Neuronal stem cell (in vitro differentiated cells): ENCODE results near the gene FAM20A.

Source experiments
- DNase-seq: peaks from one replicate; pipeline ENCODE4 v3.0.0-alpha.2; 2013; ENCODE audit warnings: low spot score
- H2AFZ ChIP-seq: one replicate; pipeline ENCODE4 v1.6.1; 2013; ENCODE audit warnings: mild to moderate bottlenecking, low read length, inconsistent platforms
- H2AK5ac ChIP-seq: 2 replicates; pipeline ENCODE4 v1.6.1; 2013; ENCODE audit warnings: low read depth, mild to moderate bottlenecking, inconsistent platforms, low read length, moderate library complexity, mixed read lengths
- H2BK120ac ChIP-seq: 2 replicates; pipeline ENCODE4 v1.6.1; 2013; ENCODE audit warnings: low read depth, mild to moderate bottlenecking, inconsistent platforms, low read length, moderate library complexity, mixed read lengths
- H2BK12ac ChIP-seq: one replicate; pipeline ENCODE4 v1.6.1; 2013; ENCODE audit warnings: low read length, inconsistent platforms
- H2BK15ac ChIP-seq: 2 replicates; pipeline ENCODE4 v1.6.1; 2013; ENCODE audit warnings: mild to moderate bottlenecking, low read length, inconsistent platforms, mixed read lengths
- H2BK5ac ChIP-seq: one replicate; pipeline ENCODE4 v1.6.1; 2013; ENCODE audit warnings: inconsistent platforms, mild to moderate bottlenecking, low read length, moderate library complexity
- H3K14ac ChIP-seq: one replicate; pipeline ENCODE4 v1.6.1; 2013; ENCODE audit warnings: low read length, inconsistent platforms
- H3K18ac ChIP-seq: 2 replicates; pipeline ENCODE4 v1.6.1; 2013; ENCODE audit warnings: low read length, inconsistent platforms
- H3K23ac ChIP-seq: 2 replicates; pipeline ENCODE4 v1.6.1; 2013; ENCODE audit warnings: low read depth, mild to moderate bottlenecking, mixed read lengths, low read length, inconsistent platforms; ENCODE audit not compliant: poor library complexity
- H3K27ac ChIP-seq: replicated peaks from 3 replicates; pipeline ENCODE4 v1.5.1; 2013; ENCODE audit warnings: low read length, inconsistent platforms
- H3K27me3 ChIP-seq, 3 experiments: 2 replicates each; pipeline ENCODE4 v1.6.1; 2013; ENCODE audit warnings: low read length in 3 of 3, mild to moderate bottlenecking in 2 of 3, inconsistent platforms in 1 of 3, low read depth in 1 of 3, mixed read lengths in 1 of 3, moderate library complexity in 1 of 3; ENCODE audit not compliant: control insufficient read depth in 3 of 3, insufficient read depth in 3 of 3
- H3K36me3 ChIP-seq, 2 donors: replicated peaks in 1 of 2; 2 replicates each; pipeline ENCODE4 v1.6.1; 2013; ENCODE audit warnings: low read length in 2 of 2; ENCODE audit not compliant: control insufficient read depth in 2 of 2, insufficient read depth in 2 of 2
- H3K4ac ChIP-seq: 2 replicates; pipeline ENCODE4 v1.6.1; 2013; ENCODE audit warnings: inconsistent platforms, mild to moderate bottlenecking, low read length, moderate library complexity
- H3K4me1 ChIP-seq, 2 donors: 1 replicate in 1 of 2; 2 replicates in 1 of 2; pipeline ENCODE4 v1.6.1; 2013; ENCODE audit warnings: low read length in 2 of 2, low read depth in 1 of 2; ENCODE audit not compliant: control insufficient read depth in 2 of 2, insufficient read depth in 1 of 2
- H3K4me2 ChIP-seq: one replicate; pipeline ENCODE4 v1.6.1; 2013; ENCODE audit warnings: mild to moderate bottlenecking, low read length, inconsistent platforms; ENCODE audit not compliant: insufficient read depth, poor library complexity, severe bottlenecking
- H3K4me3 ChIP-seq, 2 donors: 2 replicates each; pipeline ENCODE4 v1.5.1; 2013; ENCODE audit warnings: low read length in 2 of 2, mild to moderate bottlenecking in 2 of 2, inconsistent platforms in 1 of 2, moderate library complexity in 1 of 2
- H3K79me1 ChIP-seq: one replicate; pipeline ENCODE4 v1.6.1; 2013; ENCODE audit warnings: low read depth, mild to moderate bottlenecking, inconsistent platforms, low read length, moderate library complexity
- H3K9ac ChIP-seq: one replicate; pipeline ENCODE4 v1.6.1; 2013; ENCODE audit warnings: mild to moderate bottlenecking, low read depth, low read length, inconsistent platforms; ENCODE audit not compliant: poor library complexity
- H3K9me3 ChIP-seq, 2 donors: replicated peaks in 1 of 2; 2 replicates each; pipeline versions ENCODE3 to v1.6.1; 2013; ENCODE audit warnings: low read length in 2 of 2, mild to moderate bottlenecking in 2 of 2, inconsistent platforms in 1 of 2, low read depth in 1 of 2, mixed read lengths in 1 of 2, moderate library complexity in 1 of 2; ENCODE audit not compliant: control insufficient read depth in 2 of 2, insufficient read depth in 1 of 2
- H4K8ac ChIP-seq: one replicate; pipeline ENCODE4 v1.6.1; 2013; ENCODE audit warnings: low read depth, mild to moderate bottlenecking, inconsistent platforms, low read length, moderate library complexity
- H4K91ac ChIP-seq: one replicate; pipeline ENCODE4 v1.6.1; 2013; ENCODE audit warnings: low read length, low read depth, mild to moderate bottlenecking, inconsistent platforms; ENCODE audit not compliant: poor library complexity
- WGBS, 2 donors: extraction: QIAGEN DNeasy Blood & Tissue Kit; methylation state at CpG; one replicate each; pipeline ENCODE4 v1.1.7; 2013; ENCODE audit warnings: missing lambda C conversion rate in 2 of 2, mixed read lengths in 1 of 2; ENCODE audit not compliant: insufficient read length in 2 of 2, insufficient replicate concordance in 1 of 2; ENCODE audit errors: extremely low coverage in 2 of 2; 5-methylcytosine and 5-hydroxymethylcytosine counted together

Gene FAM20A

GRCh38 chr17:68531252-68531651, 69.9 kb downstream of the FAM20A start:
- Histone ChIP-seq H2BK120ac (no peak overlapping the region), H2BK12ac (no peak overlapping the region), H3K36me3 (peaks cover 27 to 100% of the 10 kb centered on the region in 2 donors), H3K9me3 (no peaks in the 10 kb centered on the region), H3K4me1 (no peaks in the 10 kb centered on the region), H2BK5ac (no peak overlapping the region), H3K27ac (no peak overlapping the region), H3K23ac (no peak overlapping the region), H3K4me3 (no peak overlapping the region), H3K14ac (no peak overlapping the region), H4K8ac (no peak overlapping the region), H3K18ac (no peak overlapping the region), H2BK15ac (no peak overlapping the region), H2AFZ (no peak overlapping the region), H2AK5ac (no peak overlapping the region), H3K4me2 (no peak overlapping the region), H3K27me3 (no peaks in the 10 kb centered on the region), H3K79me1 (peaks cover 2% of the 10 kb centered on the region), H4K91ac (no peak overlapping the region), H3K4ac (no peak overlapping the region), H3K9ac (no peak overlapping the region)
- DNase-seq, result no peak
- WGBS, 2 donors, result no CpG with 5 or more reads among the region's 4 CpGs

- H3K14ac ChIP-seq, result no peak overlapping the region
- H3K36me3 ChIP-seq, result peaks cover 30 to 100% of the 10 kb centered on the region in 2 donors
These were observed 73.9 kb downstream of the FAM20A start for GRCh38 chr17:68527314-68527713.

GRCh38 chr17:68526548-68526947, 74.6 kb downstream of the FAM20A start:
- Histone ChIP-seq H4K8ac (no peak overlapping the region), H4K91ac (no peak overlapping the region), H2BK12ac (no peak overlapping the region), H3K14ac (no peak overlapping the region), H3K18ac (no peak overlapping the region), H3K79me1 (peaks cover 2% of the 10 kb centered on the region), H3K9ac (no peak overlapping the region), H3K27ac (no peak overlapping the region), H3K4me1 (no peaks in the 10 kb centered on the region), H3K9me3 (no peaks in the 10 kb centered on the region), H2AFZ (no peak overlapping the region), H3K27me3 (no peaks in the 10 kb centered on the region), H3K36me3 (peaks cover 30 to 100% of the 10 kb centered on the region in 2 donors), H2BK5ac (no peak overlapping the region), H3K4me3 (no peak overlapping the region), H3K4ac (no peak overlapping the region), H3K4me2 (no peak overlapping the region), H3K23ac (no peak overlapping the region), H2BK15ac (no peak overlapping the region), H2BK120ac (no peak overlapping the region), H2AK5ac (no peak overlapping the region)
- DNase-seq, result no peak
- no CpG with 5 or more reads among the region's 3 CpGs for WGBS, 2 donors

More at GRCh38 chr17:68527314-68527713, 73.9 kb downstream of the FAM20A start:
- H2BK5ac ChIP-seq, result no peak overlapping the region
- H3K4me3 ChIP-seq, result no peak overlapping the region
- no peak overlapping the region for H2BK12ac ChIP-seq
- peaks cover 2% of the 10 kb centered on the region for H3K79me1 ChIP-seq
- H3K18ac ChIP-seq, result no peak overlapping the region
- H2BK15ac ChIP-seq, result no peak overlapping the region
- H3K27me3 ChIP-seq, result no peaks in the 10 kb centered on the region
- no peak overlapping the region for H3K4me2 ChIP-seq
- H4K8ac ChIP-seq, result no peak overlapping the region
- H3K4me1 ChIP-seq, result no peaks in the 10 kb centered on the region
- no CpG with 5 or more reads among the region's 4 CpGs for WGBS, 2 donors
- H3K23ac ChIP-seq, result no peak overlapping the region
- H3K27ac ChIP-seq, result no peak overlapping the region
- H2AFZ ChIP-seq, result no peak overlapping the region
- H3K4ac ChIP-seq, result no peak overlapping the region
- no peak overlapping the region for H3K9ac ChIP-seq
- no peak overlapping the region for H4K91ac ChIP-seq
- H3K9me3 ChIP-seq, result no peaks in the 10 kb centered on the region
- H2AK5ac ChIP-seq, result no peak overlapping the region
- no peak for DNase-seq
- no peak overlapping the region for H2BK120ac ChIP-seq

- Histone ChIP-seq H3K27me3 (no peaks in the 10 kb centered on the region), H3K79me1 (peaks cover 10% of the 10 kb centered on the region), H3K9me3 (peaks cover 0 to 11% of the 10 kb centered on the region in 2 donors), H2AK5ac (no peak overlapping the region), H2AFZ (no peak overlapping the region), H3K36me3 (peaks cover 26 to 98% of the 10 kb centered on the region in 2 donors), H3K27ac (no peak overlapping the region), H4K8ac (no peak overlapping the region), H3K4me3 (no peak overlapping the region), H3K23ac (no peak overlapping the region), H2BK12ac (no peak overlapping the region), H3K9ac (no peak overlapping the region), H3K4me1 (no peaks in the 10 kb centered on the region), H3K14ac (no peak overlapping the region), H2BK5ac (no peak overlapping the region), H2BK120ac (no peak overlapping the region), H3K4me2 (no peak overlapping the region), H2BK15ac (no peak overlapping the region), H3K4ac (no peak overlapping the region), H4K91ac (no peak overlapping the region), H3K18ac (no peak overlapping the region)
- no peak for DNase-seq
These were observed 78.9 kb downstream of the FAM20A start for GRCh38 chr17:68522266-68522665.
